Fibroblast of villous mesenchyme (primary cell): Measurements from ENCODE around the gene DMAC2. TPM values are rescaled to one million over a fixed set of nuclear protein-coding genes. Genes with fewer than 3 reads are reported as not detected.
"Not testable (repeated sequence)": the region's sequence is repeated elsewhere in the genome, so short reads cannot be mapped to it uniquely, and the experiment has no call there.

Source experiments
- DNase-seq: peaks from one replicate; pipeline ENCODE4 v3.0.0-alpha.2; 2010; ENCODE audit warnings: low read depth
- H3K4me3 ChIP-seq: 2 replicates; pipeline ENCODE4 v1.5.1; 2011; ENCODE audit warnings: low read depth, mild to moderate bottlenecking, low read length
- CTCF ChIP-seq: IDR thresholded peaks from 2 replicates; pipeline ENCODE4 v1.5.1; 2012; ENCODE audit warnings: low read depth, mild to moderate bottlenecking, low read length; ENCODE audit not compliant: insufficient read depth
- small RNA-seq: library from RNA; depleted of rRNA; stranded (forward); fragments of <200 nt; gene quantifications from one replicate; pipeline ENCODE3, GENCODE V24; 2012
- total RNA-seq: library from RNA; depleted of rRNA; stranded (reverse); fragments of >200 nt; gene quantifications from 2 replicates; pipeline ENCODE4 v1.2.3, GENCODE V29; 2012

DMAC2 gene
- total RNA-seq, 1 donor, result 43.2 TPM

GRCh38 chr19:41384351-41384750 lies 55.4 kb downstream of the DMAC2 start:
- H3K4me3 ChIP-seq, result no peak overlapping the region
- DNase-seq, result no peak
- TF ChIP-seq CTCF, result no peak

GRCh38 chr19:41381536-41381935 lies 58.2 kb downstream of the DMAC2 start:
- DNase-seq, H3K4me3 ChIP-seq: not testable (repeated sequence)

Small RNAs within 50 kb of the gene (small RNA-seq; reads per million reads assigned to genes)
- gene RF00017, result not detected

Other genes with a start within 250 kb of the DMAC2 start
- gene CYP2S1, start 246.7 kb downstream of the DMAC2 start, total RNA-seq, result 1.6 and 1.7 TPM in 2 replicates
- 360 and 363 TPM in 2 replicates for gene AXL, start 220.7 kb downstream of the DMAC2 start, total RNA-seq
- 123 and 128 TPM in 2 replicates for gene HNRNPUL1, start 175.5 kb downstream of the DMAC2 start, total RNA-seq
- 9.7 and 11.2 TPM in 2 replicates for gene CCDC97, start 129.7 kb downstream of the DMAC2 start, total RNA-seq
- gene TGFB1, start 86.0 kb downstream of the DMAC2 start, total RNA-seq, result 7.8 and 16.8 TPM in 2 replicates
- 3.5 and 4.5 TPM in 2 replicates for gene B9D2, start 75.8 kb downstream of the DMAC2 start, total RNA-seq
- 2.6 and 5.5 TPM in 2 replicates for gene TMEM91, start 63.4 kb downstream of the DMAC2 start, total RNA-seq
- gene EXOSC5, start 42.6 kb downstream of the DMAC2 start, total RNA-seq, result 12.5 and 15.1 TPM in 2 replicates
- 21.2 and 24.8 TPM in 2 replicates for gene BCKDHA, start 42.1 kb downstream of the DMAC2 start, total RNA-seq
- 0.86 and 1.6 TPM in 2 replicates for gene B3GNT8, start 12.5 kb downstream of the DMAC2 start, total RNA-seq
- gene ERICH4, start 3.2 kb upstream of the DMAC2 start, total RNA-seq, result not detected in 2 replicates
- gene CEACAM21, start 136.3 kb upstream of the DMAC2 start, total RNA-seq, result not detected in 2 replicates
- not detected in 2 replicates for gene CEACAM4, start 187.2 kb upstream of the DMAC2 start, total RNA-seq
- gene CEACAM7, start 248.4 kb upstream of the DMAC2 start, total RNA-seq, result not detected in 2 replicates